Measurements from ENCODE around the gene IGF2R. TPM values are rescaled to one million over a fixed set of nuclear protein-coding genes. Genes with fewer than 3 reads are reported as not detected.

IGF2R gene
- total RNA-seq, 1 donor from 2014 or later: 109 TPM

DNA sequence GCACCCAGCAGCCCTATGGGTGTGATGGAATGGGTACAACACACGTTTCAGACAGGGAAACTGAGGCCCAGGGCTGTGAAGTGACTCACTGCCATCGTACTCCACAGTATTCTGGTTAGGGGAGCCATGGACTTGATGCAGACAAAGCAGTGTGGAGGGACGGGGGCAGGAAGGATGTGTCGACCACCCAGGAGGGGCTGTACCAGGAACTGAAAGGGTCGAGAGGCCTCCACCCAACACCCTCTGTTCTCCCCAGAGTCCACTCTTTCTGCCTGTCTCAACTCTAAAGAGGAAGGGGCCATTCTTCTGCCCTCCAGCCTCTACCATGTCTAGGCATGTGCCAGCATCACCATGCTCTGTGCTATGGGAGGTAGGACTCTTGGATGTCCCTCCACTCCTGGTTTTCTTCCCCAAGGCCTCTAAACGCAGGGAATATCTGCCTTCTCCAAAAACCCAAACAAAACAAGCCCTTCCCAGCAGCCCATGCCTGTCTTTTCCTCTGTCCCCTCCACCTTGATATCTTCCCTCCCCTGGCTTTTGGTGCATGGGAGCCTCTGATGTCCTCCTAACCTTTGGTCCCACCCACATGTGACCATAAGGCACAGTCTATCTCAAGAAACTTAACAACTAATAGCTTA is 160.1 kb downstream of the IGF2R start:
- H3K36me3 ChIP-seq (ENCODE audit: control insufficient read depth, insufficient read depth, low read length): no peaks in the 10 kb centered on the region
- FAIRE-seq: no peak
- TF ChIP-seq, protein P1, sequence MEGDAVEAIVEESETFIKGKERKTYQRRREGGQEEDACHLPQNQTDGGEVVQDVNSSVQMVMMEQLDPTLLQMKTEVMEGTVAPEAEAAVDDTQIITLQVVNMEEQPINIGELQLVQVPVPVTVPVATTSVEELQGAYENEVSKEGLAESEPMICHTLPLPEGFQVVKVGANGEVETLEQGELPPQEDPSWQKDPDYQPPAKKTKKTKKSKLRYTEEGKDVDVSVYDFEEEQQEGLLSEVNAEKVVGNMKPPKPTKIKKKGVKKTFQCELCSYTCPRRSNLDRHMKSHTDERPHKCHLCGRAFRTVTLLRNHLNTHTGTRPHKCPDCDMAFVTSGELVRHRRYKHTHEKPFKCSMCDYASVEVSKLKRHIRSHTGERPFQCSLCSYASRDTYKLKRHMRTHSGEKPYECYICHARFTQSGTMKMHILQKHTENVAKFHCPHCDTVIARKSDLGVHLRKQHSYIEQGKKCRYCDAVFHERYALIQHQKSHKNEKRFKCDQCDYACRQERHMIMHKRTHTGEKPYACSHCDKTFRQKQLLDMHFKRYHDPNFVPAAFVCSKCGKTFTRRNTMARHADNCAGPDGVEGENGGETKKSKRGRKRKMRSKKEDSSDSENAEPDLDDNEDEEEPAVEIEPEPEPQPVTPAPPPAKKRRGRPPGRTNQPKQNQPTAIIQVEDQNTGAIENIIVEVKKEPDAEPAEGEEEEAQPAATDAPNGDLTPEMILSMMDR (IDR thresholded peaks at IDR 0.05; ENCODE audit: insufficient read depth, low read length, severe bottlenecking): no peak
- DNase-seq (ENCODE audit: low read depth): no peak
- no peak overlapping the region for H3K4me3 ChIP-seq (ENCODE audit: low read depth, low read length)
- no peaks in the 10 kb centered on the region for H3K27me3 ChIP-seq (ENCODE audit: control insufficient read depth, insufficient read depth, low read length)

DNA sequence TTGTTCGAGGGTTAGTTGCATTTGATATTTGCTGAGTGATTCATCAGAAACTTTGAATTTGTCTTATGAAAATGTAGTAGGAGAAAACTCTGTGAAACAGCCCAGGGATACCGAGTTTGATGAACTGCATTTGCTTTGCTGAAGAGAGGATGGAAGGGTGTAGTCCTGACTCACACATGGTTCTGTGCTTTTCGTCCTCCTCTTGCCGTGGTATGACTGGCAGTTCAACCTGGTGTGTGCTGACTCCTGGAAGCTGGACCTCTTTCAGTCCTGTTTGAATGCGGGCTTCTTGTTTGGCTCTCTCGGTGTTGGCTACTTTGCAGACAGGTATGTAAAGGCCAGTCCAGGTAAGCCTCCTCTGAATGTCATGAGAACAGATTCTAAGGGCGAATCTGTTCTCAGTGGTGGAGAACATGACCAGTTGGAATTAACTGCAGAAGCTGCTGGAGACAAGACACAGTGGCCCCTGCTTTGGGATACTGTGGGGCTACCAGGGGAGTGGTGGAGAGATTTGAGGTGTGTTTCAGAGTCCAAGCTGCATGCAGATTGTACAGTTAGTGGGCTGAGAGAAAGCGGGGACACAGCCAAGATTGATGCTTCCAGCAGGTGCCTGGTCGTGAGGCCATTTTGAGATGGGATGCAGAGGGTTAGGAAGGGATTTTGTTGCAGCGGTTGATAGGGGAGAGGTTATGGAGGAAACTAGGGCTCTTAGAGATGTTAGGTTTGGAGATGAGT is 161.2 kb downstream of the IGF2R start:
- H3K4me3 ChIP-seq (ENCODE audit: low read depth, low read length): no peak overlapping the region
- no peaks in the 10 kb centered on the region for H3K36me3 ChIP-seq (ENCODE audit: control insufficient read depth, insufficient read depth, low read length)
- DNase-seq (ENCODE audit: low read depth): no peak
- no peaks in the 10 kb centered on the region for H3K27me3 ChIP-seq (ENCODE audit: control insufficient read depth, insufficient read depth, low read length)
- TF ChIP-seq, protein P1 (IDR thresholded peaks at IDR 0.05; ENCODE audit: insufficient read depth, low read length, severe bottlenecking): no peak
- FAIRE-seq: no peak

DNA sequence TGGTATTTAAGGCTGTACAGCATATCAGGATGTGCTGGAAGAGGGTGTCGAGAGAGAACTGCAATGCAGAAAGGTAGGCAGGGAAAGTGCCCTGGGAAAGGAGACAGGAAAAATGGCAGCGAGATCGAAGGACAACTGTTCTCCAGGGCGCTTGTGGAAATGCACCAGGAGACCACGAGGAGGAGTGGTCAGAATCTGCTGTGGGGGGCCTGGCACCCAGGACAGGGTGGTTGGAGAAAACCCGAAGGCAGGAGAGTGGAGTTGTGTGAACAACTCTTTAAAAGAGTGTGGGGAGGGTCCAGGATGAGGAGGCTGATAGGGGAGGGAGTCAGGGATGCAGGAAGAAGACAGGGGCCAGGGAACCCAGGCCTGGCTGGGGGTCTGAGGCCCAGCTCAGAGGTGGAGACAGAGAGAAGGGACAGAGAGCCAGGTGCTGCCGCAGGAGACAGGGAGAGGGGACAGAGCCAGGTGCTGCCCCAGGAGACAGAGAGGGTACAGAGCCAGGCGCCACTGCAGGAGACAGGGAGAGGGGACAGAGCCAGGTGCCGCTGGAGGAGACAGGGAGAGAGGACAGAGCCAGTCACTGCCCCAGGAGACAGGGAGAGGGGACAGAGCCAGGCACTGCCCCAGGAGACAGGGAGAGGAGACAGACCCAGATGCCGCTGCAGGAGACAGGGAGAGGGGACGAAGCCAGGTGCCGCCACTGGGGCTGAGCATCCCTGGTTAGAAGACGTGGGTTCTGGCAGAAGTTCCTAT is 162.0 kb downstream of the IGF2R start:
- H3K27me3 ChIP-seq (ENCODE audit: control insufficient read depth, insufficient read depth, low read length): no peaks in the 10 kb centered on the region
- FAIRE-seq: no peak

DNA sequence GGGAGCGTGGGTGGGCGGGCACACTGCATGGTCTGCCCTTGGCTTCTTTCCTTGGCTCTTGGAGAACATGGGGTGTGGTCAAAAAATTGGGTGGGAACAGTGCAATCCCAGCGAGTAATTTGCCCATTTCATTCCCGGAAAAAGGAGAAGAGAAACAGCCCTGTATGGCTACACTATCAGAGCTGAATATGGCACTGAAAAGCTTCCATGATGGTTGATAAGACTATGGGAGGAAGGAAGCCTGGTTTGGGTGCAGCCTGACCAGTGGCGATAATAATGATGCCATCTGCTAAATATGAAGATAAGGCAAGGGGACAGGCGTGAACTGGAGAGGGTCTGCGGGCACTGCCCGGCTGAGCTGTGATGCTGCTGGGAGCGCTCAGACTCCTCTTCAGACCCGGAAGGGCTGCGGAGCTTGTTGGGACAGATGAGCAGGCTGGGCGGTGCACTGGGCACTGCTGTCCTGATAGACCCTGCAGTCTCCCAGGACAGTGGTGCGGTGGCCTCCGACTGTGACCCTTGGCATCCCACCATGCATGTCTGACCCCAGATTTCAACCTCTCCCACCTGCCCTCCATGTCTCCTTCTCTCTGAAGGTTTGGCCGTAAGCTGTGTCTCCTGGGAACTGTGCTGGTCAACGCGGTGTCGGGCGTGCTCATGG is 162.9 kb downstream of the IGF2R start:
- no peak for FAIRE-seq
- Histone ChIP-seq H3K36me3 (ENCODE audit: control insufficient read depth, insufficient read depth, low read length) (no peaks in the 10 kb centered on the region), H3K4me3 (ENCODE audit: low read depth, low read length) (no peak overlapping the region), H3K27me3 (ENCODE audit: control insufficient read depth, insufficient read depth, low read length) (no peaks in the 10 kb centered on the region)
- DNase-seq (ENCODE audit: low read depth): no peak
- TF ChIP-seq, protein P1 (IDR thresholded peaks at IDR 0.05; ENCODE audit: insufficient read depth, low read length, severe bottlenecking): no peak

More for the DNA sequence above, 162.0 kb downstream of the IGF2R start:
- DNase-seq (ENCODE audit: low read depth): no peak
- Histone ChIP-seq H3K36me3 (ENCODE audit: control insufficient read depth, insufficient read depth, low read length) (no peaks in the 10 kb centered on the region), H3K4me3 (ENCODE audit: low read depth, low read length) (no peak overlapping the region)
- TF ChIP-seq, protein P1 (IDR thresholded peaks at IDR 0.05; ENCODE audit: insufficient read depth, low read length, severe bottlenecking): no peak

DNA sequence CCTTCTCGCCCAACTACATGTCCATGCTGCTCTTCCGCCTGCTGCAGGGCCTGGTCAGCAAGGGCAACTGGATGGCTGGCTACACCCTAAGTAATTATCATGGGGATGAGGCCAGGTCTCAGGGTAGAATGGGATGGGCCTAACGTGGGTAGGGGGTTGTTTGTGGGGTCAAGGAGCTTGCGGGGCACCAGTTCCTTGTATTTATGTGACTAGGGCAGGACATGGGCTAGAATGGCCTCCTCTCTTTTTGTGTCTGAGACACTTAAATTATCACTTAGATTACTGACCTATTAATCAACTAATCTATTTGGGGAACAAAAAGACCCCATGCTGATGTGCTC is 163.4 kb downstream of the IGF2R start:
- H3K36me3 ChIP-seq (ENCODE audit: control insufficient read depth, insufficient read depth, low read length): no peaks in the 10 kb centered on the region
- no peaks in the 10 kb centered on the region for H3K27me3 ChIP-seq (ENCODE audit: control insufficient read depth, insufficient read depth, low read length)
- DNase-seq (ENCODE audit: low read depth) (no peak), FAIRE-seq (no peak)
- TF ChIP-seq, protein P1 (IDR thresholded peaks at IDR 0.05; ENCODE audit: insufficient read depth, low read length, severe bottlenecking): no peak
- no peak overlapping the region for H3K4me3 ChIP-seq (ENCODE audit: low read depth, low read length)
